OCI-LY1 (cell line): ENCODE data around the gene DLK1.

Experiments
- H2AFZ ChIP-seq: fragments of 200-600 bp; sonication (generic), shearing (Covaris generic); 2 replicates; pipeline ENCODE4 v1.6.0; 2014; ENCODE audit warnings: antibody characterized with exemption, mild to moderate bottlenecking, low read length
- H3F3A ChIP-seq: fragments of 200-600 bp; sonication (generic), shearing (Covaris generic); 2 replicates; pipeline ENCODE4 v1.6.0; 2014; ENCODE audit warnings: mild to moderate bottlenecking, antibody characterized with exemption, low read length, moderate library complexity; ENCODE audit not compliant: insufficient read depth
- H3K27ac ChIP-seq: fragments of 200-600 bp; sonication (generic); 2 replicates; pipeline ENCODE4 v1.5.1; 2014; ENCODE audit warnings: low read length, mixed run types, mild to moderate bottlenecking, low read depth; ENCODE audit not compliant: poor library complexity, severe bottlenecking
- H3K27me3 ChIP-seq: fragments of 200-600 bp; sonication (generic); 2 replicates; pipeline ENCODE4 v1.6.0; 2014; ENCODE audit warnings: antibody characterized with exemption, mild to moderate bottlenecking, low read length, moderate library complexity; ENCODE audit not compliant: insufficient read depth
- H3K36me3 ChIP-seq: fragments of 200-600 bp; sonication (generic); 2 replicates; pipeline ENCODE4 v1.6.1; 2014; ENCODE audit warnings: mild to moderate bottlenecking, antibody characterized with exemption, low read length, moderate library complexity, mixed read lengths; ENCODE audit not compliant: insufficient read depth
- H3K4me1 ChIP-seq: fragments of 200-600 bp; sonication (generic); 2 replicates; pipeline ENCODE4 v1.5.1; 2014; ENCODE audit warnings: mild to moderate bottlenecking, low read length, moderate library complexity; ENCODE audit not compliant: insufficient read depth, severe bottlenecking
- H3K4me2 ChIP-seq: fragments of 200-600 bp; sonication (generic), shearing (Covaris generic); 2 replicates; pipeline ENCODE4 v1.6.1; 2014; ENCODE audit warnings: low read length
- H3K4me3 ChIP-seq: fragments of 200-600 bp; sonication (generic); 2 replicates; pipeline ENCODE4 v1.5.1; 2014; ENCODE audit warnings: low read length, low read depth, mild to moderate bottlenecking, mixed read lengths; ENCODE audit not compliant: poor library complexity, severe bottlenecking
- H3K79me2 ChIP-seq: fragments of 200-600 bp; shearing (Covaris generic); 2 replicates; pipeline ENCODE4 v1.6.1; 2016; ENCODE audit warnings: mixed run types, low read length, mixed read lengths; ENCODE audit not compliant: insufficient read depth
- H3K9ac ChIP-seq: fragments of 200-600 bp; sonication (generic), shearing (Covaris generic); 2 replicates; pipeline ENCODE4 v1.6.1; 2014; ENCODE audit warnings: mild to moderate bottlenecking, low read length, mixed read lengths
- H3K9me2 ChIP-seq: fragments of 200-600 bp; sonication (generic), shearing (Covaris generic); 2 replicates; pipeline ENCODE4 v1.6.1; 2014; ENCODE audit warnings: low read depth, mild to moderate bottlenecking, low read length, mixed read lengths
- H3K9me3 ChIP-seq: fragments of 200-600 bp; shearing (Covaris generic); 2 replicates; pipeline ENCODE4 v1.6.1; 2014; ENCODE audit warnings: low read length, mixed read lengths
- H4K20me1 ChIP-seq: fragments of 200-600 bp; sonication (generic), shearing (Covaris generic); 2 replicates; pipeline ENCODE4 v1.6.0; 2016; ENCODE audit warnings: mild to moderate bottlenecking, low read length; ENCODE audit not compliant: insufficient read depth
- EZH2 ChIP-seq: fragments of 200-600 bp; sonication (generic), shearing (Covaris generic); IDR thresholded peaks from 2 replicates; pipeline ENCODE4 v1.8.0; 2017; ENCODE audit warnings: borderline replicate concordance, mixed run types, mild to moderate bottlenecking, antibody characterized with exemption, low read length, moderate library complexity, mixed read lengths
- TF ChIP-seq, protein P1 (sequence below): fragments of 200-600 bp; sonication (generic), shearing (Covaris generic); IDR thresholded peaks from 2 replicates; pipeline ENCODE4 v1.5.1; 2017; ENCODE audit warnings: mild to moderate bottlenecking, antibody characterized with exemption, low read length, moderate library complexity, mixed read lengths

DLK1 gene

DNA sequence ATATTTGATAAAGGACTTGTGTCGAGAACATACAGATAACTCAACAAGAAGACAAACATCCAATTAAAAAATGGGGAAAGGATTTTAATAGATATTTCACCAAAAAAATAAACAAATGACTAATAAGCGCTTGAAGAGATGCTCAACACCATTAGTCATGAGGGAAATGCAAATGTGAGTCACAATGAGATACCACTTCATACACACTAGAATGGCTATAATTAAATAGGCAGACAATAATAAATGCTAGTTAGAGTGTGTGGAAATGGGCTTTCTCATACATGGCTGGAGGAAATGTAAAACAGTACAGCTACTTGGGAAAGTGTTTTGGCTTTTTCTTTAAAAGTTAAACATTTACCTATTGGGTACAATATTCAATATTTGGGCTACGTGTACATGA, 34.8 kb downstream of the DLK1 start:
- Histone ChIP-seq H3K27ac (no peak overlapping the region), H3K4me3 (no peak overlapping the region), H2AFZ (no peak overlapping the region), H3F3A (no peaks in the 10 kb centered on the region), H3K9me2 (no peaks in the 10 kb centered on the region), H4K20me1 (no peaks in the 10 kb centered on the region), H3K4me1 (no peaks in the 10 kb centered on the region), H3K9me3 (no peaks in the 10 kb centered on the region), H3K36me3 (no peaks in the 10 kb centered on the region), H3K9ac (no peak overlapping the region), H3K4me2 (no peak overlapping the region), H3K79me2 (no peaks in the 10 kb centered on the region), H3K27me3 (no peaks in the 10 kb centered on the region)
- no peak for TF ChIP-seq EZH2
- TF ChIP-seq, protein P1, sequence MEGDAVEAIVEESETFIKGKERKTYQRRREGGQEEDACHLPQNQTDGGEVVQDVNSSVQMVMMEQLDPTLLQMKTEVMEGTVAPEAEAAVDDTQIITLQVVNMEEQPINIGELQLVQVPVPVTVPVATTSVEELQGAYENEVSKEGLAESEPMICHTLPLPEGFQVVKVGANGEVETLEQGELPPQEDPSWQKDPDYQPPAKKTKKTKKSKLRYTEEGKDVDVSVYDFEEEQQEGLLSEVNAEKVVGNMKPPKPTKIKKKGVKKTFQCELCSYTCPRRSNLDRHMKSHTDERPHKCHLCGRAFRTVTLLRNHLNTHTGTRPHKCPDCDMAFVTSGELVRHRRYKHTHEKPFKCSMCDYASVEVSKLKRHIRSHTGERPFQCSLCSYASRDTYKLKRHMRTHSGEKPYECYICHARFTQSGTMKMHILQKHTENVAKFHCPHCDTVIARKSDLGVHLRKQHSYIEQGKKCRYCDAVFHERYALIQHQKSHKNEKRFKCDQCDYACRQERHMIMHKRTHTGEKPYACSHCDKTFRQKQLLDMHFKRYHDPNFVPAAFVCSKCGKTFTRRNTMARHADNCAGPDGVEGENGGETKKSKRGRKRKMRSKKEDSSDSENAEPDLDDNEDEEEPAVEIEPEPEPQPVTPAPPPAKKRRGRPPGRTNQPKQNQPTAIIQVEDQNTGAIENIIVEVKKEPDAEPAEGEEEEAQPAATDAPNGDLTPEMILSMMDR: no peak

DNA sequence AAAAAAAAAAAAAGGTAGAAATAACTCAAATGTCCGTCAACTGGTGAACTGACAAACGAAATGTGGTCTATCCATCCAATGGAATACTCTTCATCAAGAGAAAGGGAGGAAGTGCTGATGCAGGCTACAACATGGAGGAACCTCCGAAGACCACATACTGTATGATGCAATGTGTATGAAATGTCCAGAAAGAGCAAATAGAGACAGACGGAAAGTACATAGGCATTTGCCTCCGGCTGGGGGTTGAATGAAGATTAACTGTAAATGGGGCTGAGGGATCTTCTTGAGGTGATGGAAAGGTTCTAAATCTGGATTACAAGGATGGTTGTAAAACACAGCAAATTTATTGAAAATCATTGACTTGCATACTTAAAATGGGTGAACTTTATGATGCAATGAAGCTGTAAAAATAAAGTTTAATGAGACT, 35.4 kb downstream of the DLK1 start:
- Histone ChIP-seq H3K9ac (no peak overlapping the region), H3K4me1 (no peaks in the 10 kb centered on the region), H3K4me3 (no peak overlapping the region), H3K9me2 (no peaks in the 10 kb centered on the region), H3K36me3 (no peaks in the 10 kb centered on the region), H3F3A (no peaks in the 10 kb centered on the region), H3K79me2 (no peaks in the 10 kb centered on the region), H3K4me2 (no peak overlapping the region), H3K27ac (no peak overlapping the region), H3K27me3 (no peaks in the 10 kb centered on the region), H3K9me3 (no peaks in the 10 kb centered on the region), H4K20me1 (no peaks in the 10 kb centered on the region), H2AFZ (no peak overlapping the region)
- TF ChIP-seq, protein P1: no peak
- no peak for TF ChIP-seq EZH2

DNA sequence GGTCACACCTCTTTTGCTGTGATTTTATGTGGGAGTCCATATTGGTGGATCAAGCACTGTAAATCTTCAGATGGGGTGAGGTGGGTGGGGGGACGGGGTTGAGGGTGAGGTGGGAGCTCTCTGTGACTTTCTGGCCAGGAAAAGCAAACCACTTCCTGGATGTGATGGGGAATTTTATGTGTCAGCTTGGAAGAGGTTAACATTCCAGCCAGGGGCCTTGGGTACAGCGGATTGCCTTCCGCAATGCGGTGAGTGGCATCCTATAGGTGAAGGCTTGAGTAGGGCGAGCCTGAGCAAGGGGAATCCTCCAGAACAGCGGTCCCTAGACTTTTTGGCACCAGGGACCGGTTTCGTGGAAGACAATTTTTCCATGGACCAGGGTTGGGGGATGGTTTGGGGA, 36.2 kb downstream of the DLK1 start:
- Histone ChIP-seq H4K20me1 (no peaks in the 10 kb centered on the region), H3F3A (no peaks in the 10 kb centered on the region), H3K4me1 (no peaks in the 10 kb centered on the region), H3K27me3 (no peaks in the 10 kb centered on the region), H3K4me2 (no peak overlapping the region), H2AFZ (no peak overlapping the region), H3K9me3 (no peaks in the 10 kb centered on the region), H3K9me2 (no peaks in the 10 kb centered on the region), H3K36me3 (no peaks in the 10 kb centered on the region), H3K4me3 (no peak overlapping the region), H3K79me2 (no peaks in the 10 kb centered on the region), H3K27ac (no peak overlapping the region), H3K9ac (no peak overlapping the region)
- TF ChIP-seq, protein P1: no peak
- TF ChIP-seq EZH2: no peak
